Aorta (tissue), 5 donors: ENCODE results near the gene CNNM3. TPM values are rescaled to one million over a fixed set of nuclear protein-coding genes. Genes with fewer than 3 reads are reported as not detected.

ENCODE experiments used
- ATAC-seq: fragments of 200-7000 bp; cut with Tn5 transposase; one replicate; pipeline ENCODE4 v1.9.1; 2022; ENCODE audit warnings: moderate library complexity; ENCODE audit not compliant: low FRiP score
- DNase-seq, 2 donors: peaks; one replicate each; pipeline ENCODE4 v3.0.0-alpha.2; 2020
- H3K27ac ChIP-seq, 2 donors: one replicate each; pipeline ENCODE4 v1.5.1; 2013; ENCODE audit warnings: low read length in 2 of 2, mild to moderate bottlenecking in 2 of 2, moderate library complexity in 2 of 2, control low read depth in 1 of 2, inconsistent platforms in 1 of 2, low read depth in 1 of 2
- H3K27me3 ChIP-seq, 2 donors: one replicate each; pipeline ENCODE4 v1.6.1; 2013; ENCODE audit warnings: control low read depth in 1 of 2, low read length in 1 of 2, mild to moderate bottlenecking in 1 of 2, moderate library complexity in 1 of 2; ENCODE audit not compliant: insufficient read depth in 2 of 2, control insufficient read depth in 1 of 2
- H3K36me3 ChIP-seq, 2 donors: one replicate each; pipeline ENCODE4 v1.6.1; 2013; ENCODE audit warnings: control low read depth in 1 of 2, low read length in 1 of 2, mild to moderate bottlenecking in 1 of 2; ENCODE audit not compliant: insufficient read depth in 2 of 2, control insufficient read depth in 1 of 2
- H3K4me1 ChIP-seq, 2 donors: one replicate each; pipeline ENCODE4 v1.6.1; 2013; ENCODE audit warnings: low read length in 2 of 2, control low read depth in 1 of 2, mild to moderate bottlenecking in 1 of 2, moderate library complexity in 1 of 2; ENCODE audit not compliant: insufficient read depth in 2 of 2, control insufficient read depth in 1 of 2
- H3K4me3 ChIP-seq, 2 donors: one replicate each; pipeline ENCODE4 v1.5.1; 2013; ENCODE audit warnings: low read length in 2 of 2, control low read depth in 1 of 2, mild to moderate bottlenecking in 1 of 2
- H3K9me3 ChIP-seq: one replicate; pipeline ENCODE4 v1.6.1; 2013; ENCODE audit warnings: mild to moderate bottlenecking, low read length; ENCODE audit not compliant: control insufficient read depth
- WGBS, 2 donors: extraction: QIAGEN DNeasy Blood & Tissue Kit; methylation state at CpG; one replicate each; pipeline ENCODE4 v1.1.7; 2013; 5-methylcytosine and 5-hydroxymethylcytosine counted together
- intact Hi-C, 2 donors: fragments of 100-400 bp; cut with DNase I; formaldehyde crosslinking; loops; one replicate each; pipeline versions ENCODE4 v1.14.2 to v1.15.0; 2022
- polyA plus RNA-seq, 2 donors: library from polyadenylated mRNA; stranded (reverse); fragments of 200-250 nt; gene quantifications; one replicate each; pipeline ENCODE4 v1.2.3, GENCODE V29; 2013
- total RNA-seq, 2 donors: library from RNA; stranded (reverse); fragmentation: NEBNext Ultra II Directional; extraction: Animal tissue kit (Norgen Biotek cat#: 25700); gene quantifications; one replicate each; pipeline ENCODE4 v1.2.1, GENCODE V29; 2021
- donor health status: healthy with polysubstance abuse.
- donor health status: Bipolar disorder and iron deficiency.
- donor health status: DM: no; HTN: no; CAD: no.
- donor health status: DM: no; HTN: no; CAD: no.
- donor health status: DM: yes; HTN: yes; CAD: no.

Gene CNNM3
- total and polyA plus RNA-seq, 4 donors: 2.9 to 16.8 (median 10.7) TPM

- DNase-seq: peak in 1 of 2 donors; percentile 39
- no peaks in the 10 kb centered on the region for H3K4me1 ChIP-seq
- no peak for ATAC-seq
- no peak overlapping the region for H3K27ac ChIP-seq
- H3K27me3 ChIP-seq: no peaks in the 10 kb centered on the region
- H3K36me3 ChIP-seq: no peaks in the 10 kb centered on the region
- no peaks in the 10 kb centered on the region for H3K9me3 ChIP-seq
- no peak overlapping the region for H3K4me3 ChIP-seq
- intact Hi-C loops: loop anchor here in 1 of 2 donors (5.0 kb wide), 1 partner anchor 37 kb away; the partner anchor contains the start of gene ANKRD39
- WGBS, 2 donors: 88 to 89% methylated on average over 12 of the region's 12 CpGs
These were observed 3.9 kb downstream of the CNNM3 start for GRCh38 chr2:96819876-96820511.

GRCh38 chr2:96821113-96821675 is 5.1 kb downstream of the CNNM3 start:
- Histone ChIP-seq H3K27ac (no peak overlapping the region), H3K9me3 (no peaks in the 10 kb centered on the region), H3K36me3 (no peaks in the 10 kb centered on the region), H3K27me3 (no peaks in the 10 kb centered on the region), H3K4me1 (no peaks in the 10 kb centered on the region), H3K4me3 (no peak overlapping the region)
- 53 to 62% methylated on average over 11 of the region's 11 CpGs for WGBS, 2 donors
- no peak for DNase-seq
- intact Hi-C loops: no loop called here
- ATAC-seq: no peak

DNA sequence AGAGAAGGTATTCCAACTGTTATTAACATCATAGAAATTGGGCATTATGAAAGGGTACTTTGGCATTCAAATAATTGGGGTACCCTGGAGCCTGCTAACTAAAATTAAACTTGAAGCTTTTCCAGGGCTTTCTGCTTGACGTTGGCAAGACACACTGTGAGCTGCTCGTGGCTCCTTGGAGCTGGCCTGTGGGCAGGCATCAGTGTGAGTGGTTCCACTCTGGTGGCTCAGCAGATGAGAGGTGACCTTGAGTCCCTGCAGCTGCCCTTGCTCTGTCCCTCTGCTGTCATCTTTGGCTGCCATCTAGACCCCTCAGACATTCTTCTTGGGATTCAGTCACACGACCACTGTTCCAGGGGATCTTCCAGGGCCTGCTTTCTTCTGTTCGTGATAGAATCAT is 6.7 kb downstream of the CNNM3 start:
- H3K9me3 ChIP-seq: no peaks in the 10 kb centered on the region
- no peak overlapping the region for H3K27ac ChIP-seq
- ATAC-seq (no peak), DNase-seq (no peak)
- H3K4me3 ChIP-seq: no peak overlapping the region
- no peaks in the 10 kb centered on the region for H3K4me1 ChIP-seq
- WGBS, 2 donors: 42 to 48% methylated on average over 4 of the region's 4 CpGs
- no peaks in the 10 kb centered on the region for H3K36me3 ChIP-seq
- intact Hi-C loops: no loop called here
- no peaks in the 10 kb centered on the region for H3K27me3 ChIP-seq

- H3K36me3 ChIP-seq: no peaks in the 10 kb centered on the region
These were observed 7.1 kb downstream of the CNNM3 start for GRCh38 chr2:96823198-96823597.

GRCh38 chr2:96824079-96824870 is 8.2 kb downstream of the CNNM3 start:
- ATAC-seq (no peak), DNase-seq (no peak)
- Histone ChIP-seq H3K27ac (no peak overlapping the region), H3K27me3 (no peaks in the 10 kb centered on the region), H3K4me1 (no peaks in the 10 kb centered on the region), H3K36me3 (no peaks in the 10 kb centered on the region), H3K9me3 (no peaks in the 10 kb centered on the region), H3K4me3 (no peak overlapping the region)
- WGBS, 2 donors: 55 to 58% methylated on average over 6 of the region's 6 CpGs
- intact Hi-C loops: no loop called here

More at GRCh38 chr2:96823198-96823597, 7.1 kb downstream of the CNNM3 start:
- intact Hi-C loops: no loop called here
- 73 to 81% methylated on average over 11 of the region's 11 CpGs for WGBS, 2 donors
- Histone ChIP-seq H3K4me1 (no peaks in the 10 kb centered on the region), H3K27ac (no peak overlapping the region), H3K27me3 (no peaks in the 10 kb centered on the region), H3K9me3 (no peaks in the 10 kb centered on the region), H3K4me3 (no peak overlapping the region)
- no peak for DNase-seq
- no peak for ATAC-seq

DNA sequence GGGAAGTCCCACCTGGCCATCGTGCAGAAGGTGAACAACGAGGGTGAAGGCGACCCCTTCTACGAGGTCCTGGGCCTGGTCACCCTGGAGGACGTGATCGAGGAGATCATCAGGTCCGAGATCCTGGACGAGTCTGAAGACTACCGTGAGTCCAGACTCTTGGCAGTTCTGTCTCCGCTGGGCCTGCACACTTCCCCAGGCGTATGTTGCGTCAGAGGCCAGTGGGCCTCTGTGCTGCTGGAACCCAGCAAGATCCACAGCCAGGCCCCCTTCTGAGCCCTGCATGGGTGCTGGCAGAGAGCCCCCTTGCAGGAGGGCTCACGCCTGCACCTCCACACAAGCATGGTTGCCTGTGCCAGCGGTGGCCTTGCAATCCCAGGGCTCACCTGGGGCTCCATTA is 9.0 kb downstream of the CNNM3 start:
- intact Hi-C loops: no loop called here
- Histone ChIP-seq H3K36me3 (no peaks in the 10 kb centered on the region), H3K27ac (no peak overlapping the region), H3K9me3 (no peaks in the 10 kb centered on the region), H3K27me3 (no peaks in the 10 kb centered on the region), H3K4me1 (no peaks in the 10 kb centered on the region), H3K4me3 (no peak overlapping the region)
- WGBS, 2 donors: 93% methylated on average over 14 of the region's 14 CpGs
- DNase-seq (peak in 1 of 2 donors; percentile 59), ATAC-seq (no peak)

DNA sequence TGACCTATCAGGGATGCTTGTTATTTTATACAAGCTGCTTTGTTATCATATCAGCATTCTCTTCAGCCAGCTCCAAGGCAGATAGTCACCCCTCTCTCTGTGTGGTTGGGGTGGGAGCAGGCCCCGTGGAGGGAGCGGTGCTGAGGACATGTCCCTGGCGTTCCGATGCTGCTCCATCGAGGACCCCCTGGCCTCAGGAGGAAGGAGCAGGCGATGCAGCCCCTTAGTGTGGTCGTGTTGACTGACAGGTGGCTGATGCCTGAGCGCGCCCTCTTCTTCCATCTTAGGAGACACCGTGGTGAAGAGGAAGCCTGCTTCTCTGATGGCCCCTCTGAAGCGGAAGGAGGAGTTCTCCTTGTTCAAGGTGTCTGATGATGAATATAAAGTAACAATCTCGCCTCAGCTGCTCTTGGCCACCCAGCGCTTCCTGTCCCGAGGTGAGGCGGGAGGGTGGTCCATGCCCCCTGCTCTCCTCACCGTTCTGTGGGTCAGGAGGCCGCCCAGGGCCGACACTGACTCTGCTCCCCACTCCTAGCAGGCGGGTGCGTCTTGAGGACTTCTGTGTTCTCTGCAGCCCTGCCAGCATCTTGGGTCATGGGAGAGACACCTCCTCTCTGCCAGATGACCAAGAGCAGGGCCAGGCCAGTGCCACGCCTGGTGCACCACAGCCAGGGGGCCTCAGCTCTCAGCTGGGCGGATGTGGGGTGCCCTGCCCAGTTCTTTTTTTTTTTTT is 10.6 kb downstream of the CNNM3 start:
- DNase-seq (peak in 1 of 2 donors; percentile 61), ATAC-seq (no peak)
- H3K9me3 ChIP-seq: no peaks in the 10 kb centered on the region
- no peaks in the 10 kb centered on the region for H3K4me1 ChIP-seq
- intact Hi-C loops: no loop called here
- 91 to 92% methylated on average over 22 of the region's 22 CpGs for WGBS, 2 donors
- H3K36me3 ChIP-seq: no peaks in the 10 kb centered on the region
- H3K4me3 ChIP-seq: no peak overlapping the region
- H3K27me3 ChIP-seq: no peaks in the 10 kb centered on the region
- H3K27ac ChIP-seq: no peak overlapping the region

GRCh38 chr2:96828436-96828835 is 12.4 kb downstream of the CNNM3 start:
- ATAC-seq: no peak
- no peaks in the 10 kb centered on the region for H3K36me3 ChIP-seq
- H3K27me3 ChIP-seq: no peaks in the 10 kb centered on the region
- no peaks in the 10 kb centered on the region for H3K9me3 ChIP-seq
- H3K4me3 ChIP-seq: no peak overlapping the region
- no peaks in the 10 kb centered on the region for H3K4me1 ChIP-seq
- intact Hi-C loops: no loop called here
- WGBS, 2 donors: 93 to 94% methylated on average over 14 of the region's 14 CpGs
- peak in 1 of 2 donors; percentile 73 for DNase-seq
- no peak overlapping the region for H3K27ac ChIP-seq
